HG03045 (cell line): ENCODE results near the gene TJP1.
"Not testable (repeated sequence)": the region's sequence is repeated elsewhere in the genome, so short reads cannot be mapped to it uniquely, and the experiment has no call there.

Source experiments
- ATAC-seq: cut with Tn5 transposase; IDR thresholded peaks from one replicate; pipeline ENCODE4 v1.9.1; 2021; ENCODE audit warnings: mild to moderate bottlenecking, moderate library complexity; ENCODE audit not compliant: unreplicated experiment

Gene TJP1

DNA sequence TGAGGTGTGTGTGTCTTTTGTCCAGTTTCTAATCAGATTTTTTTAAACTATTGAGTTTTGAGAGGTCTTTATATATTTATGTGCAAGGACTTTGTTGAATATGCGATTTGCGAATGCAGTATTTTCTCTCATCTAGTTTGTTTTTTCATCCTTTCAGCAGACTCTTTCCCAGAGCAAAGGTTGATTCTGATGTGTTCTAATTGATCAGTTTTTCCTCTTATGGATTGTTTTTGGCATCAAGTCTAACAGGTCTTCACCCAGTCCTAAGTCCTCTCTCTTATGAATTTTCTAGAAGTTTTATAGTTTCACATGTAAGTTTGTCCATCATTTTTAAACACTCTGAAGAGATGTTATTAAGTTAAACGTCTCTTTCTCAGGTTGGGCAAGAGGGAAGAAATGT, 17.8 kb upstream of the TJP1 start:
- no peak for ATAC-seq

DNA sequence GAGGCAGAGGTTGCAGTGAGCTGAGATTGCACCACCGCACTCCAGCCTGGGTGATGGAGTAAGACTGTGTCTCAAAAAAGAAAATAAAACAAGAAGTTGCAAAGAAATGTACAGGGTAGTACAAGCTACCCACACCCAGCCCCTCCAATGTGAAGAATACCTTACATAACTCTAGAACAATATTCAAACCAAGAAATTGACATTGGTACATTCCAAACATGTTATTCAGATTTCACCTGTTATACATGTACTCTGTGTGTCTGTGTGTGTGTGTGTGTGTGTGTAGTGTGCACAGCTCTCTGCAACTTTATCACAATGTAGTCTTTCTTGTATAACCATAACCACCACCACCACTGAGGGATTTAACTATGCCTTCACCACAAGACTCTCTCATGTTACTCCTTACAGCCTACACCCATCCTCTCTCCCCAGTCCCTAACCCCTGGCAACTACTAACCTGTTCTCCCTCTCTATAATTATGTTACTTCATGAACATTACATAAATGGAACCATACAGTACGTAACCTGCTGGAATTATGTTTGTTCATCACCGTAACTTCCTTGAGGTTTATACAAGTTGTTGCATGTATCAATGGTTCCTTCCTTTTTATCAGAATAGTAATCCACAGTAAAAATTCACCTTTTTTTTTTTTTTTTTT, 16.2 kb upstream of the TJP1 start:
- ATAC-seq, result no peak

GRCh38 chr15:29835301-29835700, 13.0 kb upstream of the TJP1 start:
- no peak for ATAC-seq

GRCh38 chr15:29832709-29833108, 10.4 kb upstream of the TJP1 start:
- ATAC-seq, result no peak

DNA sequence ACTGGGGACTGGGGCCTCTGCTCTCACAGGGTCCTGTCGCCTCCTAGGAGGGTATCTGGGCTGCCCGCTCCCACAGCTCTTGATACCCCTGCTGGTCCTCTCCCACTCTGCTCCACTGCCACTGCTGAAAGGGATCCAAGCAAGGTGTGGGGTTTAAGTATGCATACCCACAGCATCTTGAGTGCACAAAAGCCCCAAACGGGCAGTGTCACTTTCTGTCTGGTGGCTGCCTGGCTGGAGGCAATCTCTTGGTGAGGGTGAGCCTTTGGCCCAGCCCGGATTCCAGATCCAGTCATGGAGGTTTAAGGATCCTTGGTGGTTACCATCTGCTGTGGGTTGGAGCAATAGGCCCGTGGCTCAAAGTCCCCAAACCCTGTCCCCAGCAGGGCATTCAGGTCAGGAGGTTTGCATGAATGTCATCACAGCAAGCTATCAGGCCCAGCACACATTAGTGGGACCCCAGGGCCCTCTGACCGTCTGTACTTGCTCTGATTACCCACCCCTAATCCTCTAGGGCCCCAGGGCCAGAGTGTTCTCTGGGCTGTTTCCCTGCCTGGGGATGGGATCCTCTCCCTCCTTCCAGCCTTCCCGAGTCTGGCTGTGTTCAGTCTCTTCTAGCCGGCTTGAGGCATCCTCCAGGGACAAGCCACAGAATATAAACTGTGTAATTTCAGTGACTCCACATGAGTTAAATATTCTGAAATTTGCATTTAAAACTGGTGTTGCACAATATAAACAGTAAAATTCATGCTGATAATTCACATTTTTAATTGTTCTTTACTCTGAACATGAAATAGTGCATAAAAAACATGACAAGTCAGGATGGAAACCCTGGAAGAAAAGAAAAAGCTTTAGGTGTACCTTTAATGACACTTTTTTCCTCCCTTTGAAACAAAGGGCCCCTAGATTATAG, 4.9 kb upstream of the TJP1 start:
- no peak for ATAC-seq

DNA sequence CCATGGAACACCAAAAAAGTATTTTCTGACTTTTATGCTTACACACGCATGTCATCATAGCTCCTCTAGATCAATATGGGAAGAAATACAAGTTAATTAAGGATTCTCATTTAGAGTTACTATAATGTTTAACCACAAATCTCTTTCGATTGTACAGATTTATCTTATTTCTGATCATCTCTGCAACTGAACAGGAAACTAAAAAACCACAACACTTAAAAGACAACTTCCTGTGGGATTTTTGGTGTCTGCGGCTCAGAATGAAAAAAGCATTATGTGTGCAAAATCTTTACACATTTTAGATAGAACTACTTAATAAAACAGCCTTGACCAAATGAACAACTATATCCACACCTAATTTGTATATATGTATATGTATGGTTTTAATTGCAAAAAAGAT, 3.0 kb upstream of the TJP1 start:
- no peak for ATAC-seq

- no peak for ATAC-seq
Observed at GRCh38 chr15:29822684-29823459, 604 bp upstream of the TJP1 start.

DNA sequence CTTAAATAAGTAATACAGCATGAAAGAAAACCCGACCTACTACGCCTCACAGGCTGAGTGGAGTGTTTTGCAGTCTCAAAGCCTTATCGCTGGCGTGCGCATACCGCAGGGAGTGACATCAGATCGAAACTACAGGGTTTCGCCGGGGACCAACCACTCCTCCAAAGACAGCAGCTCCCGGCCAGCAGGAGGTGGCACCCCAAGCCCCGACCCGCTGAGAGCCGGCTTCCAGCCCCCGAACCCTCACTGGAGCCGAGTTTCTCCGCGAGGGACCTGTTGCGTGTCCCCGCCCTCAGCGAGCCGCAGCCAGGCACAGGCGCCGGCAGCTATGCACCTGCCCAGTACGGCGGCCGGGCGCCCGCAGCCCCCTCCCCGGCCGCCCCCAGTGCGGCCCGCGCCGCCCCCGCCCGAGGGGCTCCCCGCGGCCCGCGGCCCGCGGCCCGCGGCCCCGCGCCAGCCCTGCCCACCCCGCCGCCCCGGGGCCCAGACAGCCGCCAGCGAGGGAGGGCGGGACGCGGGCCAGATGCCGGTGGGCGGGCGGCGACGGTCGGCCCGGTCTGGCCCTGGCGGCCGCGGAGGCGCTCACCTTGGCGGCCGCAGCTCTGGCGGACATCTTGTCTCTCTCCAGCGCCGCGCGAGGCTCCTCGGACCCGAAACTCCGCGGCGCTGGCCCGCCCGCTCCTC, 710 bp downstream of the TJP1 start:
- ATAC-seq, result peak; percentile 62

- no peak for ATAC-seq
Observed at GRCh38 chr15:29820394-29821154, 1.7 kb downstream of the TJP1 start.

DNA sequence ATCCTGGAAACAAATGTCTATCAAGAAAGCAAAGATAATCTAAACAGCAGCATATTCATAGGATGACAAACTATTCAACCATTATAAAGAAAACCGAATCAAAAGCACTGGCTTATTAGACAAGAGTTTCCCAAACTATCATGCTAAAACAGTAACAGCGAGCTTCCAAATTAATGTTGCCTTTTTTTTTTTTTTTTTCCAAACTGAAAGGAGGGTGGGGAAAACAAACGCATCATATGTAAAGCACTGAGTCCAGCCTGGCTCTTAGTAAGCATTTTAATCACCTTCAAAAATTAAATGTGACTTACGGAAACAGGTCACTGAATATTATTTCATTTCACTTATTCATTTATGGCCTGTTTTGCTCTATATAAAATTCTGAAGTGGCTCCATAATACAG, 2.3 kb downstream of the TJP1 start:
- ATAC-seq, result no peak

- ATAC-seq, result no peak
Observed at GRCh38 chr15:29818141-29818540, 4.1 kb downstream of the TJP1 start.

DNA sequence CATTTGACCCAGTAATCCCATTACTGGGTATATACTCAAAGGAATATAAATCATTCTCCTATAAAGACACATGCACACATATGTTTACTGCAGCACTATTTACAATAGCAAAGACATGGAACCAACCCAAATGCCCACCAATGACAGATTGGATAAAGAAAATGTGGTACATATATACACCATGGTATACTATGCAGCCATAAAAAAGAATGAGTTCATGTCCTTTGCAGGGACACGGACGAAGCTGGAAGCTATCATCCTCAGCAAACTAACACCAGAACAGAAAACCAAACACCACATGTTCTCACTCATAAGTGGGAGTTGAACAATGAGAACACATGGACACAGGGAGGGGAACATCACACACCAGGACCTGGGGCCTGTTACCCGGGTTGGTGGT, 4.8 kb downstream of the TJP1 start:
- ATAC-seq, result not testable (repeated sequence)

DNA sequence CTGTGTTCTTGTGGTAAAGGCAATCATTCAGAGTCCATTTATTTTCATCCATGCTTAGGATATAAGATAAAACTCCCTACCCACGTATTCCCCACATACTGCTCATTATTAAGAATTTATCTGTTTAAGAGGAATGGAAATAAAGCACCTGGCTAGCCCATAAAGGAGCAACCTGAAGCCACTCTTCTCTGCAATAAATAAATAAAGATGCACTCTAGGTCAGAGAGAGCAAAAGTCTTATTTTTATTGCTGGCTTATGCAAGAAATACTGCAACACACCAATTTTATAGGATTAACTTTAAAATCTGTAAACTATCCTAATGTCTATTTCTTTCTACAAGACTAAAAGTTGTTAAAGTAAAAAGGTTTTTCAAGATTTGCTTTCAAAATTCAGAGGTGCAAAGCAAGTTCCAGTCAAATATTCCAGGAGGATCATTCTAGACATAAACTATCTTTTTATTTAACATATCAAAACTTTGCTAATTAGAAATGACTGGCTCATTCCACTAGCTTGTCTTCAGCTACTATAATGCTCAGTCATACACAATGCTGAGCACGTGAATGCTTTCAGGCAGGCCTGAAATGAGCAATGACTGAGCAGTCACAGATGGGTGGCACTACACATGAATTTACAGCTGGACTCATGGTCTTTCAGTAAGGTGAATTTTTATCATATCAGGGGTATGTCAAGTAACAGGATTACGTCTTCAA, 7.1 kb downstream of the TJP1 start:
- ATAC-seq, result no peak

DNA sequence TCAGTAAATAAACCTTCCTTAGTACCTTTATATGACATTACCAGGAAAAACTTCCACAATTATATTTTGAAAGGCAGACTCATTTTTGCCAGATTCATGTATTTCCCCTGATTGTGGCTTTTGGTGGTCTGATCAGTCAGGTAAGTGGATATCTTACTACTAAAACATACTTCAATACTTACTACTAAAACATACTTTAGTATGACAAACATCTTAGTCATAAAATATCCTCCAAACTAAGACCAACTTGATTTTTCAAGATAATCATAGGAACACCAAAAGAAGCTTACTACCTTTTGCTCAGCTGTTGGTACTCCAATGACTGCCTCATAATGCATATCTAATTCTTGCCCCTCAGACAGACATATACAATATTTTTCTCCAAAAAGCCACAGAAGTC, 9.3 kb downstream of the TJP1 start:
- no peak for ATAC-seq

GRCh38 chr15:29812384-29812694, 9.9 kb downstream of the TJP1 start:
- no peak for ATAC-seq

DNA sequence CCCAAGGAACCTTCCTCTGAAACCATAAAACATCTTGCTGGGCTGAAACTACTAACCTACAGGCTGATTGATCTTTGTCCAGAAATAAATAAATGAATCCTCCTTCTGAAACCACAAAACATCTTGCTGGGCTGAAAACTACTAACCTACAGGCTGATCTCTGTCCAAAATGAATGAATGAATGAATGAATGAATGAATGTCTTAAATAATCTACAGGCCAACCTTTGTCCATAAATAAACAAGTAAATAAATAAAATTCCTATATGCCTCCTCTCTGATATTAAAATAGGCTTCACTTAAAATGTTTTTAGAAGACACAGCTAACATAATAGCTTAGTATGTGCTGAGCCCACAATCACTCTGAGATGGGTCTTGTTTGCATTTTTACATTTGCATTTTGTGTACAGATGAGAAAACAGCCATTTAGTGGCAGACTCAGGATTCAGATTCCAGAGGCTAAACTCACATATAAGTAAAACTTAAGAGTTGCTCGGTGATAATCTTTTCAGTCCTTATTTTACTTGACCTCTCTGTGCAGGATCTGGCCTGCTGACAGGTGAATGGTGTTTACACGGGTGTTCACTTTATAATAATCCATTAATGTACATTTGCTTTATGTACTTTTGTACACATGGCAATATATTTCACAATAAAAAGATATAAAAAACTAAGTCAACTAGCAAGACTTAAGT, 10.4 kb downstream of the TJP1 start:
- no peak for ATAC-seq

- ATAC-seq, result no peak
Observed at GRCh38 chr15:29805708-29806104, 16.6 kb downstream of the TJP1 start.

- no peak for ATAC-seq
Observed at GRCh38 chr15:29805043-29805707, 17.1 kb downstream of the TJP1 start.

GRCh38 chr15:29802411-29802810, 19.9 kb downstream of the TJP1 start:
- no peak for ATAC-seq
